ENCODE data around the gene PAQR9. TPM values are rescaled to one million over a fixed set of nuclear protein-coding genes. Genes with fewer than 3 reads are reported as not detected.
"Not testable (repeated sequence)": the region's sequence is repeated elsewhere in the genome, so short reads cannot be mapped to it uniquely, and the experiment has no call there.

The PAQR9 gene
- total RNA-seq: 19.1 TPM
- long read RNA-seq, transcript PAQR9-201 (1 exons, 2,452 nt): major isoform, 42 of 45 reads
- long read RNA-seq, partial matches to known transcripts: 0 of 45 reads
- long read RNA-seq, other reads (novel, unspliced or antisense): 3 of 45 reads

GRCh38 chr3:142963516-142964448 lies at the start of gene PAQR9:
Gene PAQR9 (minus strand): TSS chr3:142963674. CDS start chr3:142963336, 338 bp downstream.
- DNase-seq (peak; percentile 52), ATAC-seq (peak; percentile 65)
- intact Hi-C loops (cut with micrococcal nuclease): no loop called here

- no peak for DNase-seq
- intact Hi-C loops (cut with micrococcal nuclease): loop anchor here (10.0 kb wide), 1 partner anchor 417 kb away; the partner anchor contains the start of gene PLS1
- no peak for ATAC-seq
Observed at GRCh38 chr3:143011705-143012104, 48.2 kb upstream of the PAQR9 start.

- DNase-seq: no peak
- intact Hi-C loops (cut with micrococcal nuclease): loop anchor here (10.0 kb wide), 1 partner anchor 415 kb away; the partner anchor contains the start of gene PLS1
- ATAC-seq: no peak
Observed at GRCh38 chr3:143010024-143010423, 46.5 kb upstream of the PAQR9 start.

GRCh38 chr3:143004823-143005222 lies 41.3 kb upstream of the PAQR9 start:
- intact Hi-C loops (cut with micrococcal nuclease): no loop called here
- ATAC-seq (no peak), DNase-seq (no peak)

GRCh38 chr3:143002727-143003126 lies 39.3 kb upstream of the PAQR9 start:
- ATAC-seq (no peak), DNase-seq (no peak)
- intact Hi-C loops (cut with micrococcal nuclease): no loop called here

GRCh38 chr3:143002083-143002712 lies 38.7 kb upstream of the PAQR9 start:
- intact Hi-C loops (cut with micrococcal nuclease): no loop called here

GRCh38 chr3:143001369-143002082 lies 38.1 kb upstream of the PAQR9 start, which contains the start of gene U2SURP:
Gene U2SURP (plus strand): TSS chr3:143001570. CDS start chr3:143001629, 59 bp downstream.
- intact Hi-C loops (cut with micrococcal nuclease): no loop called here
- peak; percentile 96 for DNase-seq
- ATAC-seq: peak; percentile 95

More at GRCh38 chr3:143002083-143002712, 38.7 kb upstream of the PAQR9 start:
- no peak for DNase-seq
- ATAC-seq: no peak

- DNase-seq: no peak
- intact Hi-C loops (cut with micrococcal nuclease): no loop called here
- peak; percentile 80 for ATAC-seq
Observed at GRCh38 chr3:143001034-143001368, 37.5 kb upstream of the PAQR9 start.

GRCh38 chr3:143000528-143000927 lies 37.1 kb upstream of the PAQR9 start:
- intact Hi-C loops (cut with micrococcal nuclease): no loop called here
- DNase-seq: no peak
- peak; percentile 5 for ATAC-seq

GRCh38 chr3:142999881-143000280 lies 36.4 kb upstream of the PAQR9 start:
- ATAC-seq: no peak
- intact Hi-C loops (cut with micrococcal nuclease): no loop called here

GRCh38 chr3:142998439-142998838 lies 35.0 kb upstream of the PAQR9 start:
- DNase-seq (no peak), ATAC-seq (no peak)
- intact Hi-C loops (cut with micrococcal nuclease): no loop called here

More at GRCh38 chr3:142999881-143000280, 36.4 kb upstream of the PAQR9 start:
- no peak for DNase-seq

GRCh38 chr3:142997330-142997729 lies 33.9 kb upstream of the PAQR9 start:
- ATAC-seq: no peak
- no peak for DNase-seq
- intact Hi-C loops (cut with micrococcal nuclease): no loop called here

GRCh38 chr3:142993958-142994442 lies 30.5 kb upstream of the PAQR9 start:
- intact Hi-C loops (cut with micrococcal nuclease): loop anchor here (5.0 kb wide), 1 partner anchor 162 kb away; no protein-coding TSS in a partner anchor
- DNase-seq: peak; percentile 64
- ATAC-seq: peak; percentile 44

GRCh38 chr3:142992323-142992722 lies 28.8 kb upstream of the PAQR9 start:
- DNase-seq (no peak), ATAC-seq (no peak)
- intact Hi-C loops (cut with micrococcal nuclease): loop anchor here (5.0 kb wide), 1 partner anchor 160 kb away; no protein-coding TSS in a partner anchor

GRCh38 chr3:142990721-142991120 lies 27.2 kb upstream of the PAQR9 start:
- ATAC-seq (no peak), DNase-seq (no peak)
- intact Hi-C loops (cut with micrococcal nuclease): loop anchor here (5.0 kb wide), 1 partner anchor 158 kb away; no protein-coding TSS in a partner anchor

GRCh38 chr3:142988826-142989225 lies 25.4 kb upstream of the PAQR9 start:
- intact Hi-C loops (cut with micrococcal nuclease); DNase-seq; ATAC-seq: not testable (repeated sequence)

- ATAC-seq; intact Hi-C loops (cut with micrococcal nuclease); DNase-seq: not testable (repeated sequence)
Observed at GRCh38 chr3:142988221-142988620, 24.7 kb upstream of the PAQR9 start.

- intact Hi-C loops (cut with micrococcal nuclease): no loop called here
- DNase-seq (peak; percentile 54), ATAC-seq (peak; percentile 88)
Observed at GRCh38 chr3:142987707-142988106, 24.2 kb upstream of the PAQR9 start.

Data from left ventricle myocardium superior (tissue), 1 donor.